Mesothelial cell of epicardium (in vitro differentiated cells): ENCODE results near the gene TUBB. TPM values are rescaled to one million over a fixed set of nuclear protein-coding genes. Genes with fewer than 3 reads are reported as not detected.

ENCODE experiments used
- DNase-seq, 2 experiments: peaks; one replicate each; pipeline ENCODE4 v3.0.0; 2021; ENCODE audit warnings: low spot score in 2 of 2; ENCODE audit not compliant: unreplicated experiment in 2 of 2
- H3K27ac Mint-ChIP-seq: 2 replicates; pipeline ENCODE4 v1.8.0; 2021; ENCODE audit warnings: mixed read lengths
- H3K27me3 Mint-ChIP-seq: 2 replicates; pipeline ENCODE4 v1.8.0; 2021; ENCODE audit warnings: low read depth, mixed read lengths
- H3K36me3 Mint-ChIP-seq: 2 replicates; pipeline ENCODE4 v1.8.0; 2021; ENCODE audit warnings: mixed read lengths
- H3K4me1 Mint-ChIP-seq: 2 replicates; pipeline ENCODE4 v1.8.0; 2021; ENCODE audit warnings: mixed read lengths
- H3K4me3 Mint-ChIP-seq: 2 replicates; pipeline ENCODE4 v1.8.0; 2021; ENCODE audit warnings: mild to moderate bottlenecking, moderate library complexity, mixed read lengths
- H3K9me3 Mint-ChIP-seq: 2 replicates; pipeline ENCODE4 v1.8.0; 2021; ENCODE audit warnings: mixed read lengths
- CTCF ChIP-seq: fragments of 200-600 bp; sonication (generic); IDR thresholded peaks from one replicate; pipeline ENCODE4 v1.5.0; 2021; ENCODE audit warnings: antibody characterized with exemption; ENCODE audit not compliant: unreplicated experiment
- total RNA-seq: library from RNA; stranded (reverse); gene quantifications from 3 replicates; pipeline ENCODE4 v1.2.1, GENCODE V29; 2021

TUBB gene
- total RNA-seq, 1 donor from 2014 or later: 1,094 TPM

GRCh38 chr6:30725713-30726505 lies 5.8 kb downstream of the TUBB start:
- no peak overlapping the region for H3K4me3 Mint-ChIP-seq
- H3K36me3 Mint-ChIP-seq: peaks cover 36% of the 10 kb centered on the region
- no peak for TF ChIP-seq CTCF
- H3K27ac Mint-ChIP-seq: peak overlapping the region; percentile 48
- peaks cover 36% of the 10 kb centered on the region for H3K4me1 Mint-ChIP-seq
- DNase-seq: no peak
- no peaks in the 10 kb centered on the region for H3K27me3 Mint-ChIP-seq
- H3K9me3 Mint-ChIP-seq: no peaks in the 10 kb centered on the region

- TF ChIP-seq CTCF: no peak
- Mint-ChIP-seq H3K27ac (peak overlapping the region; percentile 19), H3K27me3 (no peaks in the 10 kb centered on the region), H3K4me3 (no peak overlapping the region), H3K4me1 (peaks cover 34% of the 10 kb centered on the region), H3K9me3 (no peaks in the 10 kb centered on the region), H3K36me3 (peaks cover 37% of the 10 kb centered on the region)
- DNase-seq: no peak
Measured at GRCh38 chr6:30726506-30727413, 6.6 kb downstream of the TUBB start.

- Mint-ChIP-seq H3K4me1 (peaks cover 25% of the 10 kb centered on the region), H3K27ac (peak overlapping the region; percentile 7), H3K27me3 (no peaks in the 10 kb centered on the region), H3K9me3 (no peaks in the 10 kb centered on the region), H3K4me3 (no peak overlapping the region), H3K36me3 (peaks cover 34% of the 10 kb centered on the region)
- no peak for DNase-seq
- no peak for TF ChIP-seq CTCF
Measured at GRCh38 chr6:30727920-30728553, 7.9 kb downstream of the TUBB start.

GRCh38 chr6:30730601-30731435 lies 10.7 kb downstream of the TUBB start:
- Mint-ChIP-seq H3K27ac (no peak overlapping the region), H3K9me3 (no peaks in the 10 kb centered on the region), H3K4me1 (peaks cover 3% of the 10 kb centered on the region), H3K27me3 (no peaks in the 10 kb centered on the region), H3K4me3 (no peak overlapping the region), H3K36me3 (peaks cover 27% of the 10 kb centered on the region)
- peak; percentile 63 for TF ChIP-seq CTCF
- DNase-seq: peak; percentile 64 to 83
